NCI-H82 treated with DMSO at 0.1 percent for 48 hours (cell line): Measurements from ENCODE around the gene YY1AP1.
"Not testable (repeated sequence)": the region's sequence is repeated elsewhere in the genome, so short reads cannot be mapped to it uniquely, and the experiment has no call there.

Experiments used
- DNase-seq: peaks from one replicate; lab custom pipeline; 2025; ENCODE audit not compliant: unreplicated experiment; lab: John Stamatoyannopoulos, UW

The YY1AP1 gene

DNA sequence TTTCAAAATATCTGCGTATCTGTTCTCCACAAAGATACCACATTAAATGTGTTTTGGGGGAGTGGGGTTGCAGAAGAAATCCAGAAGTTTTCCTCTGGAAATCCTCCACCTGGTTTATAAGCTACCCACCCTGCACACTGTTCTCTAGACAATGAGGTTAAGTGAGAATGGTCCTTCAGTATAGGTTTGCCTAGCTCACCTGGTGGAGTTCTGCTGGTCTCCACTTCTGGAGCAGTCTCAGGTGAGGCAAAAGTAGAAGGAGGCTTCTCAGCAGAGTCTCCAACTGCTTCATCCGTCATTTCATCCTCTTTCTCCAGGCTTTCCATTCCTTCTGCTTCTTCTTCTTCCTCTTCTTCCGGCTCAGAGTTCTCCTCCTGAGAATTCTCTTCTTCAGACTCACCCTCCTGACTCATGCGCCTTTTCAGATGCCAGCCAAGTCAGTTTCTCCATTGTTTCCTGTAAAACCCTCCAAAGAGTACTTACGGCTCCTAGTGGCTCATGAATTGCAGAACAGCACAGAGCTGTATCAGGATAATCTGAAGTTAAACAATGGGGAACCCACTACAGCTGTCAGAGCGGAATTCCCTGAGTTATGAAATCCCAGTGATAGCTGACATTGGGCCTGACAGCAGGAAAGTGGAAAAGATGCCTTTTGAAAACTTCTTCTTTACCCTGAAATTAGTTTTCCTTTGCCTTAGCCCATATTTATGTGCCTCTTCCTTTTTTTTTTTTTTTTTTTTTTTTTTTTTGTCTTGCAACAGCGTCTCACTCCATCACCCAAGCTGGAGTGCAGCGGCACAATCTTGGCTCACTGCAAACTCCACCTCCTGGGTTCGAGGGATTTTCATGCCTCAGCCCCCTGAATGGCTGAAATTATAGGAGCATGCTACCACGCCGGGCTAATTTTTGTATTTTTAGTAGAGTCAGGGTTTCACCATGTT, 40.1 kb downstream of the YY1AP1 start:
- DNase-seq: peak; percentile 18

DNA sequence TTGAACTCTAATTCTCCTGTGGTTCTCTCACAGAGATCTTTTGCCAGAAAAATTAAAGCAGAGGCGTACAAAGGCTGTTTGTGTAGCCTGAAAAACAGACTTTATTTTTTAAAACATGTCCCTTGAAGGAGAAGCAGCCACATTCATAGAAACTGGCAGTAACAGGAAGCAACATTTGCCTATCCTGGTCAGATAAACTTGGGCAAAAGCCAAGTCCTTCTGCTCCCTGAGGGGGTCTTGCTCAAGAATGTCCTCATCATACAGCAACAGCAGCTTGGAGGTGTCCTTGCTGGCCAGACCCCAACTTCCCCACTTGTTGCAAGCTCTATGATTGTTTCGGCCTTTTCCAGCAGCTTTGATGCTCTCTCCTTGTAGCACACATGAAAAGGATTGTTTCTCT, 42.3 kb downstream of the YY1AP1 start:
- DNase-seq: no peak

DNA sequence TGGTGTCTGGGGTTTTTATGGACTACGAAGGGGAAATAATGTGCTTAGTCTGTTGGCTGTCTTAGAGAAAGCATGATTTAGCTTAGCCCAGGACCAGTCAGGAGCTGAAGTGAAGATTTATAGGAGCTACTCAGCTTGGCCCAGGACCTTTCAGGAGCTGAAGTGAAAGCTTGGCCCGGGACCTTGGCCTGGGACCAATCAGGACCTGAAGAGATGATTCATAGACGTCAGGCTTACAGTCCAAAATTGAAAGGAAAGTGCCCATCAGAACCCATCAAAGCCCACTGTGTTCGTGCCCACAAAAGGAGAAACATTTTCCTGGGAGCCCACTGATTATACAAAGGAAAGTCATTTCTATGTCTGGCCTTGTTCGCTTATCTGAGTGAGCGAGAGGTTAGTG, 42.9 kb downstream of the YY1AP1 start:
- DNase-seq: no peak

DNA sequence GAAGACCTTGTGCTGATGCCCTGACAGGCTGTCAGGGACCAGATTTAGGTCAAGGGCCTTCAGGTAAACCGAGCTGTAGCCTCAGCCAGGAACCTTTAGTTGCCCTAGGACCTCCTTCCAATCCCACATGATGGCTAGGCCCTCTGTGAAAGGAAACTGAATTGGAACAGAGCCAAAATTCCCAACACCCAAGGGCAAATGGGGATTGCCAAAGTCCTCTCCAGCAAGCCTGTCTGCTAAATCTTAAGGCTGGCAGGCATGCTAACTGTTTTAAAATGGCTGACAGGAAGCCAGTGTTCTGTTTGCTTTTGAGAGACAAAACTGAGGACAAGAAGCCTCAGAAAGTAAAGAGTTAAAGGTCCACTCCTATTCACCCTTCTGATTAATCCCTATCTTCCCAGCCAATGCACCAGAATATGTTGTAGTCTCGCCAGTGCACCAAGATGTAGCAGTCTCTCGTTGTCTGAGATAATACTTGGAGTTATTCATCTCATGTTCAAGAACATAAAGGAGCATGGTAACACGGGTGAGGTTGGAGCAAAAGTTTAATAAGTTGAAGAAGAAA, 43.5 kb downstream of the YY1AP1 start:
- peak; percentile 28 for DNase-seq

DNA sequence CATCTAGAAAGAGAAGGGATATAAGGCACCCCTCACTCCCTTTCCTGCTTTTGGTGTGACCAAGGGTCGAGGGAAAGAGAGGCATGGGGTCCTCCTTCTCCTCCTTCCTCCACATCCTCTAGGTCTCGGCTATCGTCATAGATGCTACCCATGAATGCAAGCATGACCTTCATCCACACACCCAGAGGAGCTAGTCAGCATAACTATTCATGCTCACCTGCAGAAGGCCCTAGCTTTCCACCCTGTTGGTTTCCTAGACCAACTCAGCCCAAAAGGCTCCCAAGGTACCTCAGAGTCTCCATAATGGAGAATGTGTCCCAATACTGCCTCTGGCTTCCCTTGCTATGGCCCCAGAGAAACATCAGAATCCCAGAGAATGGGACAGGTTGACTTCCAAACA, 45.3 kb downstream of the YY1AP1 start:
- no peak for DNase-seq

DNA sequence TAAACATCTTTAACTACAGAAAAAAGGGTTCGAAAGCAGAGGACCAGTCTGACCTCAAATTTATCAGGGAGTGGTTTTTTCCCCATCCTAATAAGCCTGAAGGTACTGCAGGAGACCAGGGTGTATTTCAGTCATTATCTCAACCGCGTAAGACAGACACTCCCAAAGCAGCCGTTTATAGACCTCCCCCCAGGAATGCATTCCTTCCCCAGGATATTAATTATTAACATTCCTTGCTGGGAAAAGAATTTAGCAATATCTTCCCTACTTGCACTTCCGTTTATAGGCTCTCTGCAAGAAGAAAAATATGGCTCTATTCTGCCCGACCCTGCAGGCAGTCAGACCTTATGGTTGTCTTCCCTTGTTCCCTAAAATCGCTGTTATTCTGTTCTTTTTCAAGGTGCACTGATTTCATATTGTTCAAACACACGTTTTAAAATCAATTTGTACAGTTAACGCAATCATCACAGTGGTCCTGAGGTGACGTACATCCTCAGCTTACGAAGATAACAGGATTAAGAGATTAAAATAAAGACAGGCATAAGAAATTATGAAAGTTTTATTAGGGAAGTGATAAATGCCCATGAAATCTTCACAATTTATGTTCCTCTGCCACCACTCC, 45.9 kb downstream of the YY1AP1 start:
- not testable (repeated sequence) for DNase-seq

DNA sequence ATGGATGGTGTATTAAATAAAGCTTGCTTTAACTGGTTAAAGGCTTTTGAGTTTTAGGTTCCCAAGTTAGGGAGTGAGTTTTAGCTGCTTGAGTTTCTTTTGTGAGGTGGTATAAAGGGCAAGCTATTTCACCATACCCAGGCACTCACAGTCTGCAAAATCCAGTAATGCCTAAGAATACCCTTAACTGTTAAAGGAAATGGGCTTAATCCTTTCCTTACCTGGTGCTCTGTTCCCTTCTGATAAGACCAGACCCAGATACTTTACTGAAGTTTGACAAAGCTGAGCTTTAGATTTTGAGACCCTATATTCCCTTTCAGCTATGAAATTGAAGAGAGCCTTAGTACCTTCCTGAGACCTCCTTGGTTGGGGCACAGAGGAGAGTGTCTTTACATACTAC, 48.2 kb downstream of the YY1AP1 start:
- DNase-seq: no peak

DNA sequence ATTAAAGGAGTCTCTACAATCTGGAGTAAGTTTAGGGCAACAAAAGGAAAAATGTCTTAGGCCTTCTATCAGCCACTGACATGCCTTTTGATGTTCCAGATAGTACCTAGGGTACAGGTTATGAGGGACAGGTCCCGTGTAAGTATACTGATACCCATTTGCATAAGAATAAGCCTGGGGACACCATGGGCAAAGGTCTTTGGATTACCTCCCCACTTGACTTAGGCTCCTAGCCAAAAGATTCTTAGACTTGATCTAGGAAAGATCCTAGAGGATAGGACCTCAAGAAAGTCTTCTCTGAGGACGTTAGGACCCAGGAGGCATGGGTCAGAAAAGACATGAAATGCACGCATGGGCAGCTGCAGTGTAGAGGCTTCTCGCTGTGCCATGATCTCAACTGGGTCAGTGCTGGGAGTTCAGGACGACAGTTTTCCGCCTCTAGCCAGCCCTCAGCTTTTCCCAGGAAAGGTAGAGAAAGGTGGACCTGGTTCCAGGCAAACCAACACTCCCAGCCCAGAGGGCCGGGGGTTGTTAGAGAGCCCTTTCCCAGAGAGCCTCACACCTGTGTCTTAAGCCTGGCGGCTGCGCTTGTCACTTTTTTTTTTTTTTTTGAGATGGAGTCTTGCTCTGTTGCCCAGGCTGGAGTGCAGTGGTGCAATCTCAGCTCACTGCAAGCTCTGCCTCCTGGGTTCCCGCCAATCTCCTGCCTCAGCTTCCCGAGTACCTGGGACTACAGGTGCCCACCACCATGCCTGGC, 52.0 kb downstream of the YY1AP1 start:
- no peak for DNase-seq

DNA sequence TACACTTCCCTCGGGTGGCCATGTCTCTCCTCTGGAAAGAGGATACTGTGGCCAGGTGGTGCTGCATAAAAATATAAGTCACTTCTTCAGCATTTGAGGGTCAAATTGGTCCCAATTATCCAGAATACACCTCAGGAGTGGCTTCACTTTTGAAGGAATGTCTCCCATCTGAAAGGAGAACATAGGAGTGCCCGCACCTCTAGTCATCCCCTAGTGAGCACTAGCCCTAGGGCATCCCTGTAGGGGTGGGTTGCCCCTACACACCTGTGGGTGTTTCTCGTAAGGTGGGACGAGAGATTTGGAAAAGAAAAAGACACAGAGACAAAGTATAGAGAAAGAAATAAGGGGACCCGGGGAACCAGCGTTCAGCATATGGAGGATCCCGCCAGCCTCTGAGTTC, 62.1 kb downstream of the YY1AP1 start:
- DNase-seq: not testable (repeated sequence)

DNA sequence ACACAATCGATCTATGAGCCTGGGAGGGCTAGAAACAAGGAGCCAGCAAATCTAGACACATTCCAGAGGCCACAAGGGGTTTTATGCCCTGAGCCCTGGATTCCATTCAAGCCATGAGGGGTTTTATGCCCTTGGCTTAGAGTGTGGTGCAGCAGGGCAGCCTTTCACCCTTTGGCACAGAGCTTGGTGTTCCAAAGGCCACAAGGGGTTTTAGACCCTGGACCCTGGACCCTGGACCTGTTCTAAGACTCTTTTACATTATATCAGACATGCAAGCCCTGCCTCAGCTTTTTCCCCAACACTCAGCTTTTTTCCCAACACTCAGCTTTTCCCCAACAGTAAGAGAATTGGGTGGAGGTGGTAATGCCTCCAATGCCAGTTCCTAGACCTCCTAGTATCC, 65.2 kb downstream of the YY1AP1 start:
- no peak for DNase-seq

DNA sequence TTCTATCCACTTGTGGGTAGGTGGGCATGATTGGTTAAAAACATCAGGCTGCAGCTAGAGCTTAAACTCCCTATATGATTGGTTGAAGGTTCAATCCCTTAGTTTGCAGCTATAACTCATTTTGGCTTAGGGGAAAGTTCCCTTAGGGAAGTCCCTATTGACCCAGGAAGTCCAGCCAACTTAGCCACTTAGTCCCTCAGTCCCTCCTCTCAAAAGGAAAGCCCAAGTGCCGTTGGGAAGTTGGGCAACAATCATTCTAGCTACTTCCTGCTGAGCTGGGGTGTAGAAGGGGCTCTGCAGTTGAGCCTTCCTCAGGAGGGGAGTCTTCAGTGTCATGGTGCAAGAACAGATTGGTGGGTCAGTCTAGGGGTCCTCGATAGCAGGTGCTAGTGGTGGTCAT, 66.4 kb downstream of the YY1AP1 start:
- DNase-seq: no peak

DNA sequence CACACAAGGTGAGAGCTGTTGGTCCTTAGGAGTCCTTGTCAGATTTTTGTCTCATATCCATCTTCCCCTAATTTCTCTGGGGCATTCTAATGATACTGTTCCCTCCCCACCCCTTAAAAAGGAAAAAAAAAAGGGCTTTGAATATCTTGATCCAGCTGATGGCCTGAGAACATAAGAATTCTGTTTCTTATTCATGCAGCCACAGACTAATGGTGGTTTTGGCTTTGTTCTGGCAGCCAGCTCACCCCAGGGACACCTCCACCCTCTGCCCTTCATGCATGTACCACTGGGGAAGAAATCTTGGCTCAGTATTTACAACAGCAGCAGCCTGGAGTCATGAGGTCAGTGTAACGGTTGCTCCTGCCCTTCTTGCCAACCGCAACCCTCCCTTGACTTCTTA, 75.3 kb downstream of the YY1AP1 start:
- DNase-seq: not testable (repeated sequence)

DNA sequence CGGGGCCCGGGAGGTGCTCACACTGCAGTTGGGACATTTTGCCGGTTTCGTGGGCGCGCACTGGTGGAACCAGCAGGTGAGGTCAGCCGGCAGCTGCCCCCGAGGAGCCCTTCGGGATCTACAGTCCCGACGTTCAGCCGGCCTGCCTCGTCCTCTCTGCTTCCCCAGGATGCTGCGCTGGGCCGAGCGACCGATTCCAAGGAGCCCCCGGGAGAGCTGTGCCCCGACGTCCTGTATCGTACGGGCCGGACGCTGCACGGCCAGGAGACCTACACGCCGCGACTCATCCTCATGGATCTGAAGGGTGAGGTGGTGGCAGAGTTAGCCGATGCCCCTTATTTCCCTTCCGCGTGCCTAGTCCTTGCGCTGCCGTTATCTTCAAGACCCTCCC, 78.3 kb downstream of the YY1AP1 start:
- not testable (repeated sequence) for DNase-seq

DNA sequence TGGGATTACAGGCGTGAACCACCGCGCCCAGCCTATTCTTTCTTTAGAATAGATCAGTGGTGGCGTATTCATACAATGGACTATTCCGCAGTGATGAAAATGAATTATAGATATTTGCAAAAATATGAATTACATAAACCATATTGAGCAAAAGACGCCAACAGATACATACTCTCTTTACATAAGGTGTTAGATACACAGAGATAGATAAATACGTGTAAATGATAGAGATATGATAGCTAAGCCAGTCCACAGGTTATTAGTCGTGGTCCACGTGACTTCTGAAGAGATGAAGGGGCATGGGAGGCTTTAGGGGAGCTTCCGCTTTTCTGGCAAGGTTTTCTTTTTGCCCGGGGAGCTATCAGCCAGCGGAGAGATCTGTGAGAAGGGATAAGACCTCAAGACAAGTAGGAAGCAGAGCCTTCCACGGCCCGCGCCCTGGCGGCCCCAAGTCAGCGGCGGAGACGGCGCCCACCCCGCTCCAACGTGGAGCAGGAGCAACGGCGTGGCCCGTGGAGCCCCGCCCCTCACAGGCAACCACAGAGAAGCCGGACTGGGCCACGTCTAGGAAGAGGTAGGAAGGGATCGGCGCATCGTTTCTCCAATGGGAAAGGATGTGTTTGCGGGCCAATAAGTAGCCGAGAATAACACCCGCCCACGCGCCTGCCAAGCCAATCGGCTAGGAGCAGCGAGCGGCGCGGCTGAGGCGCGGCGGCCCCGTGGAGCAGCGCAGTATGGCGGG, 78.9 kb downstream of the YY1AP1 start, which contains the start of gene MSTO1:
MSTO1 (plus strand) TSS at position 704 of the 742 bp plus-strand sequence; CDS start at position 735, 31 bp downstream.
- peak; percentile 94 for DNase-seq
